Neural cell (in vitro differentiated cells): Measurements from ENCODE around the gene AIDA. TPM values are rescaled to one million over a fixed set of nuclear protein-coding genes. Genes with fewer than 3 reads are reported as not detected.

Experiments used
- H2AFZ ChIP-seq: fragments of 200-600, 300-800 bp; sonication (generic), shearing (Covaris generic); 2 replicates; pipeline ENCODE4 v1.6.0; 2014; ENCODE audit warnings: low read depth, mild to moderate bottlenecking, antibody characterized with exemption, low read length, moderate library complexity
- H3F3A ChIP-seq: fragments of 200-600 bp; shearing (Covaris generic); 2 replicates; pipeline ENCODE4 v1.6.1; 2016; ENCODE audit warnings: mild to moderate bottlenecking, moderate library complexity, mixed read lengths, antibody characterized with exemption, low read length; ENCODE audit not compliant: insufficient read depth, poor library complexity, severe bottlenecking
- H3K27ac ChIP-seq: fragments of 200-600, 300-800 bp; sonication (generic), shearing (Covaris generic); 2 replicates; pipeline ENCODE4 v1.5.1; 2014; ENCODE audit warnings: mild to moderate bottlenecking, low read length, moderate library complexity
- H3K27me3 ChIP-seq: fragments of 300-800, 200-600 bp; sonication (generic), shearing (Covaris generic); 2 replicates; pipeline ENCODE4 v1.6.0; 2014; ENCODE audit warnings: mild to moderate bottlenecking, low read depth, low read length, moderate library complexity; ENCODE audit not compliant: insufficient read depth
- H3K36me3 ChIP-seq: fragments of 300-800, 200-600 bp; sonication (generic), shearing (Covaris generic); 2 replicates; pipeline ENCODE4 v1.5.1; 2014; ENCODE audit warnings: mild to moderate bottlenecking, antibody characterized with exemption, low read length, moderate library complexity; ENCODE audit not compliant: insufficient read depth
- H3K4me2 ChIP-seq: fragments of 300-800, 200-600 bp; sonication (generic), shearing (Covaris generic); 2 replicates; pipeline ENCODE4 v1.6.0; 2014; ENCODE audit warnings: mild to moderate bottlenecking, low read length
- H3K4me3 ChIP-seq: fragments of 300-800, 200-600 bp; sonication (generic), shearing (Covaris generic); 2 replicates; pipeline ENCODE4 v1.5.1; 2014; ENCODE audit warnings: mild to moderate bottlenecking, low read length, moderate library complexity
- H3K79me2 ChIP-seq: fragments of 200-600 bp; shearing (Covaris generic); replicated peaks from 2 replicates; pipeline ENCODE4 v1.6.0; 2014; ENCODE audit warnings: mild to moderate bottlenecking, low read length, moderate library complexity; ENCODE audit not compliant: insufficient read depth
- H3K9ac ChIP-seq: fragments of 300-800, 200-600 bp; sonication (generic), shearing (Covaris generic); 2 replicates; pipeline ENCODE4 v1.6.1; 2016; ENCODE audit warnings: mild to moderate bottlenecking, low read length, mixed read lengths
- H3K9me2 ChIP-seq: fragments of 200-600 bp; shearing (Covaris generic); 2 replicates; pipeline ENCODE4 v1.6.1; 2016; ENCODE audit warnings: mild to moderate bottlenecking, low read length, mixed read lengths; ENCODE audit not compliant: insufficient read depth
- H3K9me3 ChIP-seq: fragments of 200-600, 300-800 bp; sonication (generic), shearing (Covaris generic); 2 replicates; pipeline ENCODE4 v1.6.1; 2016; ENCODE audit warnings: mild to moderate bottlenecking, mixed run types, low read length, moderate library complexity, mixed read lengths
- H4K20me1 ChIP-seq: fragments of 200-600 bp; shearing (Covaris generic); 2 replicates; pipeline ENCODE4 v1.6.1; 2016; ENCODE audit warnings: mild to moderate bottlenecking, mixed run types; ENCODE audit not compliant: insufficient read depth
- CTCF ChIP-seq: fragments of 450-650 bp; IDR thresholded peaks from 2 replicates; pipeline ENCODE4 v1.5.1; 2014; ENCODE audit warnings: antibody characterized with exemption, mild to moderate bottlenecking, moderate library complexity; ENCODE audit not compliant: poor library complexity, severe bottlenecking
- EP300 ChIP-seq: fragments of 450-650 bp; conservative IDR thresholded peaks from 2 replicates; pipeline ENCODE4 v1.6.1; 2014; ENCODE audit warnings: antibody characterized with exemption, mild to moderate bottlenecking, moderate library complexity; ENCODE audit not compliant: poor library complexity, severe bottlenecking
- EZH2 ChIP-seq: fragments of 200-600, 300-800 bp; shearing (Covaris generic), sonication (generic); IDR thresholded peaks from 2 replicates; pipeline ENCODE4 v1.6.1; 2014; ENCODE audit warnings: antibody characterized with exemption, low read length, borderline replicate concordance, mild to moderate bottlenecking; ENCODE audit not compliant: insufficient read depth, poor library complexity, severe bottlenecking
- MXI1 ChIP-seq: fragments of 450-650 bp; conservative IDR thresholded peaks from 2 replicates; pipeline ENCODE4 v1.6.1; 2014; ENCODE audit warnings: antibody characterized with exemption, mild to moderate bottlenecking; ENCODE audit not compliant: poor library complexity, severe bottlenecking
- POLR2AphosphoS5 ChIP-seq: IDR thresholded peaks from 2 replicates; pipeline ENCODE4 v1.6.1; 2012
- RAD21 ChIP-seq: fragments of 450-650 bp; conservative IDR thresholded peaks from 2 replicates; pipeline ENCODE4 v1.6.1; 2014; ENCODE audit warnings: antibody characterized with exemption, mild to moderate bottlenecking, moderate library complexity
- REST ChIP-seq: IDR thresholded peaks from 2 replicates; pipeline ENCODE4 v1.6.1; 2012; ENCODE audit warnings: borderline replicate concordance
- SMC3 ChIP-seq: fragments of 450-650 bp; conservative IDR thresholded peaks from 2 replicates; pipeline ENCODE4 v1.6.1; 2014; ENCODE audit warnings: antibody characterized with exemption, mild to moderate bottlenecking, moderate library complexity; ENCODE audit not compliant: poor library complexity
- TAF1 ChIP-seq: IDR thresholded peaks from 2 replicates; pipeline ENCODE4 v1.6.1; 2012; ENCODE audit warnings: low read depth
- polyA plus RNA-seq: library from polyadenylated mRNA; depleted of rRNA; stranded (reverse); fragments of >200 nt; gene quantifications from 2 replicates; pipeline ENCODE4 v1.2.3, GENCODE V29; 2014

Gene AIDA
- polyA plus RNA-seq, 1 donor from 2014 or later = 13.6 TPM

- H3K79me2 ChIP-seq = peaks cover 11% of the 10 kb centered on the region
- H3K9me2 ChIP-seq = no peaks in the 10 kb centered on the region
- no peaks in the 10 kb centered on the region for H3F3A ChIP-seq
- no peak overlapping the region for H3K4me3 ChIP-seq
- no peak overlapping the region for H3K4me2 ChIP-seq
- no peak overlapping the region for H3K27ac ChIP-seq
- H3K9me3 ChIP-seq = peaks cover 4% of the 10 kb centered on the region
- no peaks in the 10 kb centered on the region for H4K20me1 ChIP-seq
- no peaks in the 10 kb centered on the region for H3K27me3 ChIP-seq
- H2AFZ ChIP-seq = no peak overlapping the region
- TF ChIP-seq MXI1 (no peak), EZH2 (no peak), POLR2AphosphoS5 (no peak)
- no peak overlapping the region for H3K9ac ChIP-seq
- H3K36me3 ChIP-seq = no peaks in the 10 kb centered on the region
Observed at GRCh38 chr1:222702210-222702609, 10.1 kb downstream of the AIDA start.

GRCh38 chr1:222697826-222698225 is 14.5 kb downstream of the AIDA start:
- Histone ChIP-seq H3K9me3 (no peaks in the 10 kb centered on the region), H3K9ac (no peak overlapping the region), H3K4me3 (no peak overlapping the region), H3K36me3 (no peaks in the 10 kb centered on the region), H3F3A (no peaks in the 10 kb centered on the region), H3K4me2 (no peak overlapping the region), H3K27me3 (no peaks in the 10 kb centered on the region), H3K9me2 (no peaks in the 10 kb centered on the region), H3K79me2 (no peaks in the 10 kb centered on the region), H4K20me1 (no peaks in the 10 kb centered on the region), H3K27ac (no peak overlapping the region), H2AFZ (no peak overlapping the region)
- no peak for TF ChIP-seq CTCF
- TF ChIP-seq TAF1 = no peak
- no peak for TF ChIP-seq REST
- no peak for TF ChIP-seq EZH2
- TF ChIP-seq MXI1 = no peak
- no peak for TF ChIP-seq POLR2AphosphoS5
- no peak for TF ChIP-seq RAD21
- no peak for TF ChIP-seq SMC3

GRCh38 chr1:222697203-222697602 is 15.1 kb downstream of the AIDA start:
- H3K4me2 ChIP-seq = no peak overlapping the region
- no peaks in the 10 kb centered on the region for H4K20me1 ChIP-seq

More at GRCh38 chr1:222697203-222697602, 15.1 kb downstream of the AIDA start:
- Histone ChIP-seq H3K36me3 (no peaks in the 10 kb centered on the region), H3K27ac (no peak overlapping the region), H3F3A (no peaks in the 10 kb centered on the region), H3K9me3 (no peaks in the 10 kb centered on the region), H3K9ac (no peak overlapping the region), H2AFZ (no peak overlapping the region), H3K27me3 (no peaks in the 10 kb centered on the region), H3K79me2 (no peaks in the 10 kb centered on the region), H3K9me2 (no peaks in the 10 kb centered on the region), H3K4me3 (no peak overlapping the region)
- no peak for TF ChIP-seq REST
- TF ChIP-seq CTCF = no peak
- no peak for TF ChIP-seq POLR2AphosphoS5
- TF ChIP-seq MXI1 = no peak
- no peak for TF ChIP-seq EZH2
- TF ChIP-seq SMC3 = no peak
- TF ChIP-seq EP300 = no peak
- no peak for TF ChIP-seq RAD21
- TF ChIP-seq TAF1 = no peak
